ENCODE data around the gene GID8. TPM values are rescaled to one million over a fixed set of nuclear protein-coding genes. Genes with fewer than 3 reads are reported as not detected.

The GID8 gene
- total and polyA plus RNA-seq, 2 of the 13 experiments (the other 11 are each of a cell fraction or from before 2014, with no cell fraction given) = 39.6 to 59.8 TPM

DNA sequence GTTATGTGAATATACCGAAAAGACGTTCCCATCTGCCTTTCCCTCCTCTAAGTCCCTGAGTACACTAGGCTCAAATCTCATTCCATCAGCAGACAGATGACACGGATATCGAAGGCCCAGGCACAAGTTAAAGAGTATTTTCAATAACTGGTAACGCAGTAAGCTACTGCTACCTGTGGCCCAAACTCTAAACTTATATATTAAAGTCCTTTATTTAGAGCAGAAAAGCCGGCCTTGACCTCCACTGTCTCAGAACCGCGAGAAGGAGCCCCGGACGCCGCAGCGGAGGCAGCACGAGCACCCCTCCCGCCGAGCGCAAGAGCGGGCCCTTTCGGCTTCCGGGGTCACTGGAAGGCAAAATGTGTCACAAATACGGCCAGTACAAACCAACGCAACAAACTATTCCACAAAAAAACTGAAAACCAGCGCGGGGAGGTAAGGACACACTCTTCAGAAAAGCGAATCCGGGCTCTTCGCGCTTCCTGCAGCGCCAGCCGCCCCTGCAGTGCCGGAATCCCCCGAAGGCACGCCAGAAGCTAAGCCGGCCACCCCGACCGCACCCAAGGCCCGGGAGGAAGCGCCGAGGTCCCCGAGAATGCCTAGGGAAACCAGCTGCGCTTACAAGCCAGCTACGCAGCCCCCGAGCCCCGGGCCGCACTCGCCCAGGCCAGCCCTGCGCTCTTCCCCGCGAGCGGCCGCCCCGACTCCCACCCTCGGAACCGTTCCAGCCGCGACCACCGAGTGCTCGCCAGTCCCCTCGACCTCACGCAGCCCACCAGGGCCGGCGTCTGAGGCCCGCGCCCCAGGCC lies 12.3 kb upstream of the GID8 start (continued):
- TF ChIP-seq ZNF484 (CRISPR knock-in tag; IDR thresholded peaks at IDR 0.05; ENCODE audit: borderline replicate concordance, low read depth) (0 out of 2 replicates have a peak, but pooled peaks have one; percentile 25), FOXC1 (CRISPR knock-in tag; IDR thresholded peaks at IDR 0.05; ENCODE audit: borderline replicate concordance) (no peak; the same call in 1 of the 2 replicates), NFATC3 (CRISPR knock-in tag; IDR thresholded peaks at IDR 0.05) (0 out of 2 replicates have a peak, but pooled peaks have one; percentile 75), CHD2 (IDR thresholded peaks at IDR 0.05; ENCODE audit: low read depth, low read length) (no peak), AGO1 (IDR thresholded peaks at IDR 0.05; ENCODE audit: low read depth, low read length, poor library complexity, severe bottlenecking) (no peak), ZNF441 (CRISPR knock-in tag; IDR thresholded peaks at IDR 0.05; ENCODE audit: borderline replicate concordance) (no peak), ZNF614 (CRISPR knock-in tag; IDR thresholded peaks at IDR 0.05; ENCODE audit: borderline replicate concordance) (no peak), ZFY (CRISPR knock-in tag; IDR thresholded peaks at IDR 0.05) (no peak), ZNF569 (CRISPR knock-in tag; IDR thresholded peaks at IDR 0.05; ENCODE audit: borderline replicate concordance) (0 out of 2 replicates have a peak, but pooled peaks have one; percentile 30), SAP130 (CRISPR knock-in tag; IDR thresholded peaks at IDR 0.05; ENCODE audit: low read depth) (peak; percentile 59), ZNF354B (CRISPR knock-in tag; IDR thresholded peaks at IDR 0.05) (no peak), PRPF4 (IDR thresholded peaks at IDR 0.05; ENCODE audit: low read depth, low read length, poor library complexity, severe bottlenecking) (no peak), ZNF382 (CRISPR knock-in tag; IDR thresholded peaks at IDR 0.05; ENCODE audit: borderline replicate concordance) (no peak), MBD4 (IDR thresholded peaks at IDR 0.05; ENCODE audit: borderline replicate concordance, low read length) (no peak), ATAD3A (CRISPR knock-in tag; IDR thresholded peaks at IDR 0.05) (no peak), ZBTB7B (CRISPR knock-in tag; IDR thresholded peaks at IDR 0.05) (peak; percentile 24; the same call in 1 of the 2 replicates), ZSCAN30 (CRISPR knock-in tag; IDR thresholded peaks at IDR 0.05) (0 out of 2 replicates have a peak, but pooled peaks have one; percentile 67)
- TF ChIP-seq, protein P1, sequence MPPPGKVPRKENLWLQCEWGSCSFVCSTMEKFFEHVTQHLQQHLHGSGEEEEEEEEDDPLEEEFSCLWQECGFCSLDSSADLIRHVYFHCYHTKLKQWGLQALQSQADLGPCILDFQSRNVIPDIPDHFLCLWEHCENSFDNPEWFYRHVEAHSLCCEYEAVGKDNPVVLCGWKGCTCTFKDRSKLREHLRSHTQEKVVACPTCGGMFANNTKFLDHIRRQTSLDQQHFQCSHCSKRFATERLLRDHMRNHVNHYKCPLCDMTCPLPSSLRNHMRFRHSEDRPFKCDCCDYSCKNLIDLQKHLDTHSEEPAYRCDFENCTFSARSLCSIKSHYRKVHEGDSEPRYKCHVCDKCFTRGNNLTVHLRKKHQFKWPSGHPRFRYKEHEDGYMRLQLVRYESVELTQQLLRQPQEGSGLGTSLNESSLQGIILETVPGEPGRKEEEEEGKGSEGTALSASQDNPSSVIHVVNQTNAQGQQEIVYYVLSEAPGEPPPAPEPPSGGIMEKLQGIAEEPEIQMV (CRISPR knock-in tag; IDR thresholded peaks at IDR 0.05; ENCODE audit: low read depth) = no peak
- TF ChIP-seq, protein P2, sequence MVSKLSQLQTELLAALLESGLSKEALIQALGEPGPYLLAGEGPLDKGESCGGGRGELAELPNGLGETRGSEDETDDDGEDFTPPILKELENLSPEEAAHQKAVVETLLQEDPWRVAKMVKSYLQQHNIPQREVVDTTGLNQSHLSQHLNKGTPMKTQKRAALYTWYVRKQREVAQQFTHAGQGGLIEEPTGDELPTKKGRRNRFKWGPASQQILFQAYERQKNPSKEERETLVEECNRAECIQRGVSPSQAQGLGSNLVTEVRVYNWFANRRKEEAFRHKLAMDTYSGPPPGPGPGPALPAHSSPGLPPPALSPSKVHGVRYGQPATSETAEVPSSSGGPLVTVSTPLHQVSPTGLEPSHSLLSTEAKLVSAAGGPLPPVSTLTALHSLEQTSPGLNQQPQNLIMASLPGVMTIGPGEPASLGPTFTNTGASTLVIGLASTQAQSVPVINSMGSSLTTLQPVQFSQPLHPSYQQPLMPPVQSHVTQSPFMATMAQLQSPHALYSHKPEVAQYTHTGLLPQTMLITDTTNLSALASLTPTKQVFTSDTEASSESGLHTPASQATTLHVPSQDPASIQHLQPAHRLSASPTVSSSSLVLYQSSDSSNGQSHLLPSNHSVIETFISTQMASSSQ (IDR thresholded peaks at IDR 0.05; ENCODE audit: low read depth) = no peak
- TF ChIP-seq, protein P2 (CRISPR knock-in tag; IDR thresholded peaks at IDR 0.05; ENCODE audit: borderline replicate concordance) = no peak
- TF ChIP-seq, protein P3, sequence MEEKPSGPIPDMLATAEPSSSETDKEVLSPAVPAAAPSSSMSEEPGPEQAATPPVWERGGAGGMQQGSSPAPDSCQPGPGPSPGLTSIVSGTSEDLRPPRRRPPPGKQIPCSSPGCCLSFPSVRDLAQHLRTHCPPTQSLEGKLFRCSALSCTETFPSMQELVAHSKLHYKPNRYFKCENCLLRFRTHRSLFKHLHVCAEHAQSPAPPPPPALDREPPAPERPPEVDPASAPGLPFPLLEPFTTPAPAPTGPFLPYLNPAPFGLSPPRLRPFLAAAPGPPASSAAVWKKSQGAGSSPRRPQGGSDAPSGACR (CRISPR knock-in tag; IDR thresholded peaks at IDR 0.05) = no peak
- TF ChIP-seq, protein P4, sequence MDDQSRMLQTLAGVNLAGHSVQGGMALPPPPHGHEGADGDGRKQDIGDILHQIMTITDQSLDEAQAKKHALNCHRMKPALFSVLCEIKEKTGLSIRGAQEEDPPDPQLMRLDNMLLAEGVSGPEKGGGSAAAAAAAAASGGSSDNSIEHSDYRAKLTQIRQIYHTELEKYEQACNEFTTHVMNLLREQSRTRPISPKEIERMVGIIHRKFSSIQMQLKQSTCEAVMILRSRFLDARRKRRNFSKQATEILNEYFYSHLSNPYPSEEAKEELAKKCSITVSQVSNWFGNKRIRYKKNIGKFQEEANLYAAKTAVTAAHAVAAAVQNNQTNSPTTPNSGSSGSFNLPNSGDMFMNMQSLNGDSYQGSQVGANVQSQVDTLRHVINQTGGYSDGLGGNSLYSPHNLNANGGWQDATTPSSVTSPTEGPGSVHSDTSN (CRISPR knock-in tag; IDR thresholded peaks at IDR 0.05; ENCODE audit: borderline replicate concordance) = 0 out of 2 replicates have a peak, but pooled peaks have one; percentile 26
